Measurements from ENCODE around the gene MED27. TPM values are rescaled to one million over a fixed set of nuclear protein-coding genes. Genes with fewer than 3 reads are reported as not detected.

MED27 gene
- total RNA-seq, 1 donor = 25.7 TPM

DNA sequence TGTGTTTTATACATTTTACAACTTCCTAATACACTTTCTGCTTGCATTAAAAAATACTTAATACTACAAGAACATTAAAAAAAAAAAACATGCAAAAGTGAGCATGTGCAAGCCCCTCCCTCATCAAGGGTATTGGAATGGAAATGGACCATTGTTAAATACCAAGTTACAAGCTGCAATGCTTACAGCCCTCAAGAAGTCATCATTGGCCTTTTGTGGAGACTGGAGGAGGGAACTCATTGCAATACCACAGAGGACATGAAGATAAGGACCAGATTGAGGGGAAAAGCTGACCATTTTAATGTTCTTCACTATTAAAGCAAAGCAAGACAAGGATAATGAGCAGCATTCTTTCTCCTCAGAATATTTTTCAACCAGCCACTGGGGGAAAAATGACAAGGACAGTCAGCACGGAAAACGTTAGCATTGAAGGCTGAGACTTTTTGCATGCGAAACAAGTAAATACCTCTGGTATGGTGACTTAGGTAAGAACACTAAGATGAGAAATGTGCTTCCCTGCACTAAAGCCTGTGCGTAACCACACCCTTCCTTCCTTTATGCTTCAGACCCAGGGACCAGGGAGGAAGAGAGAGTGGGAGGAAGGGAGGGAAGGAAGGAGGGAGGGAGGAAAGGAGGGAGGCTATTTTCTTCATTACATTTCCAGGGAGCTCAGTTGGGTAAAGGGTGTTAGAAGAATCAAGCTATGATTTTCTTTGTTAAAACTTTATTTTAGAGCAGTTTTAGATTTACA, 198.7 kb downstream of the MED27 start:
- peaks cover 6% of the 10 kb centered on the region for H3K4me1 ChIP-seq (ENCODE audit: insufficient read depth, low read length)
- H3K4me3 ChIP-seq (ENCODE audit: insufficient read depth, low read length) = no peak overlapping the region
- no peak overlapping the region for H3K27ac ChIP-seq (ENCODE audit: low read depth, low read length)
- no peaks in the 10 kb centered on the region for H3K36me3 ChIP-seq (ENCODE audit: insufficient read depth, low read length)
- H3K27me3 ChIP-seq (ENCODE audit: insufficient read depth, low read length) = no peaks in the 10 kb centered on the region
- no peaks in the 10 kb centered on the region for H3K9me3 ChIP-seq (ENCODE audit: low read depth, low read length)
- no peaks in the 10 kb centered on the region for H3K79me2 ChIP-seq (ENCODE audit: insufficient read depth, low read length)
- H2AFZ ChIP-seq (ENCODE audit: low read length) = no peak overlapping the region
- no peak for TF ChIP-seq CTCF (IDR thresholded peaks at IDR 0.05; ENCODE audit: extremely low read depth, low read depth, low read length)
- H3K4me2 ChIP-seq (ENCODE audit: insufficient read depth, low read length) = no peak overlapping the region
- peaks cover 18% of the 10 kb centered on the region for H4K20me1 ChIP-seq (ENCODE audit: insufficient read depth, low read length)
- DNase-seq (ENCODE audit: insufficient read length, low spot score, missing footprints) = no peak

DNA sequence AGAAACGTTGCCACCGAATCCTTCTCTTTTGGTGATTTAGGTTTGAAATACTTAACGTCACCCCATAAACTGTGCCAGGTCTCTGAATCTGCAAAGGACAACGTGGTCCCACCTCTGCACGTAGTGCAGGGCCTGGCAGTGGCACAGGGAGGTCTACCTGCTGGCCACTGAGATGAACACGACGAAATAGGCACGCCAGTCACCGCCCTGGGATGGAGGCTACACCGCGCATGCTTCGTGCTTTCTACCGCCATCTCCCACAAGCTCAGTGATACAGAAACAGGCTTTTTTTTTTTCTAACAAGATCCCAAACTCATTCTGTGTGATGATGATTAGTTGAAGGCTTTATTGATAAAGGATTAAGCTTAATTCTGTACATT, 199.8 kb downstream of the MED27 start:
- no peak overlapping the region for H2AFZ ChIP-seq (ENCODE audit: low read length)
- peaks cover 27% of the 10 kb centered on the region for H4K20me1 ChIP-seq (ENCODE audit: insufficient read depth, low read length)
- no peaks in the 10 kb centered on the region for H3K27me3 ChIP-seq (ENCODE audit: insufficient read depth, low read length)
- no peak overlapping the region for H3K4me3 ChIP-seq (ENCODE audit: insufficient read depth, low read length)
- TF ChIP-seq CTCF (IDR thresholded peaks at IDR 0.05; ENCODE audit: extremely low read depth, low read depth, low read length) = no peak
- H3K36me3 ChIP-seq (ENCODE audit: insufficient read depth, low read length) = no peaks in the 10 kb centered on the region
- H3K4me2 ChIP-seq (ENCODE audit: insufficient read depth, low read length) = no peak overlapping the region
- H3K4me1 ChIP-seq (ENCODE audit: insufficient read depth, low read length) = peaks cover 7% of the 10 kb centered on the region
- H3K79me2 ChIP-seq (ENCODE audit: insufficient read depth, low read length) = no peaks in the 10 kb centered on the region
- H3K9me3 ChIP-seq (ENCODE audit: low read depth, low read length) = no peaks in the 10 kb centered on the region
- no peak overlapping the region for H3K27ac ChIP-seq (ENCODE audit: low read depth, low read length)
- DNase-seq (ENCODE audit: insufficient read length, low spot score, missing footprints) = no peak

GRCh38 chr9:131879181-131879910, 200.3 kb downstream of the MED27 start:
- Histone ChIP-seq H3K27me3 (ENCODE audit: insufficient read depth, low read length) (no peaks in the 10 kb centered on the region), H3K9me3 (ENCODE audit: low read depth, low read length) (no peaks in the 10 kb centered on the region), H3K27ac (ENCODE audit: low read depth, low read length) (no peak overlapping the region)

More at GRCh38 chr9:131879181-131879910, 200.3 kb downstream of the MED27 start:
- Histone ChIP-seq H2AFZ (ENCODE audit: low read length) (no peak overlapping the region), H3K4me1 (ENCODE audit: insufficient read depth, low read length) (peaks cover 7% of the 10 kb centered on the region), H3K36me3 (ENCODE audit: insufficient read depth, low read length) (no peaks in the 10 kb centered on the region), H3K4me3 (ENCODE audit: insufficient read depth, low read length) (no peak overlapping the region), H4K20me1 (ENCODE audit: insufficient read depth, low read length) (peaks cover 31% of the 10 kb centered on the region), H3K79me2 (ENCODE audit: insufficient read depth, low read length) (no peaks in the 10 kb centered on the region), H3K4me2 (ENCODE audit: insufficient read depth, low read length) (no peak overlapping the region)
- no peak for DNase-seq (ENCODE audit: insufficient read length, low spot score, missing footprints)
- no peak for TF ChIP-seq CTCF (IDR thresholded peaks at IDR 0.05; ENCODE audit: extremely low read depth, low read depth, low read length)
